GM23338 (cell line): ENCODE results near the gene FGGY. TPM values are rescaled to one million over a fixed set of nuclear protein-coding genes. Genes with fewer than 3 reads are reported as not detected.

ENCODE experiments used
- NANOG ChIP-seq: IDR thresholded peaks from 2 replicates; pipeline ENCODE4 v1.6.1; 2016; ENCODE audit warnings: antibody characterized with exemption, borderline replicate concordance
- POLR2AphosphoS5 ChIP-seq: IDR thresholded peaks from 2 replicates; pipeline ENCODE4 v1.6.1; 2016; ENCODE audit warnings: antibody characterized with exemption, low read depth
- ZNF331 ChIP-seq: fragments of 250-450 bp; sonication (Bioruptor Pico); IDR thresholded peaks from 2 replicates; pipeline ENCODE4 v1.5.0; 2020; ENCODE audit warnings: low read depth, mild to moderate bottlenecking, moderate library complexity
- ZNF462 ChIP-seq: fragments of 250-450 bp; sonication (Bioruptor Pico); IDR thresholded peaks from 2 replicates; pipeline ENCODE4 v1.5.0; 2020; ENCODE audit warnings: mild to moderate bottlenecking, moderate library complexity
- polyA plus RNA-seq: library from polyadenylated mRNA; unstranded; fragments of >200 nt; fragmentation: Nextera tagmentation; extraction: Ambion mirVana; gene quantifications from 2 replicates; pipeline ENCODE4 v1.2.1, GENCODE V29; 2016
- total RNA-seq: library from RNA; depleted of rRNA; stranded (reverse); fragments of >200 nt; shearing (Covaris generic); gene quantifications from 2 replicates; pipeline ENCODE4 v1.2.3, GENCODE V29; 2014
- TF ChIP-seq, protein P1 (sequence below): IDR thresholded peaks from one replicate; pipeline ENCODE4 v1.6.1; 2018; ENCODE audit warnings: antibody characterized with exemption; ENCODE audit not compliant: unreplicated experiment

Gene FGGY
- total and polyA plus RNA-seq, 2 experiments from 2014 or later, result 10.9 to 21.4 TPM

DNA sequence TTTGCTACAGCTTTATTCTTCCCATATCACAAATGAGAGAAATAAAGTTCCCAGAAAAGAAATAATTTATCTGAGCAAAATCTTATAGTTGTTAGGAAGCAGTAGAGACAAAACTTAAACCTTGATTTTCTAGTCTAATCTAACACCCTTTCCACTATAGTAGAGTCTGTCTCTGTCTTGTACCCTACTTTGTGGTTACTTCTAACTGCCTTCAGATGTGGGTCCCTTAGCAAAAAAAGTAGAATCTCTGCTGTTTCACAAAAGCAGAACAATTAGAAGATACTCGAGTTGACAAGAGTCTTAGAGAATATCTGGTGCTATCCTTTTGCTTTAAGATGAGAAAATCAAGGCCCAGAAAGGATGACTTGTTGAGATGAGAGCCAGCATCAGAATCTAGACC is 48.1 kb upstream of the FGGY start (continued):
- no peak for TF ChIP-seq ZNF462
- no peak for TF ChIP-seq ZNF331 (CRISPR knock-in tag)
- TF ChIP-seq POLR2AphosphoS5, result no peak
- TF ChIP-seq, protein P1, sequence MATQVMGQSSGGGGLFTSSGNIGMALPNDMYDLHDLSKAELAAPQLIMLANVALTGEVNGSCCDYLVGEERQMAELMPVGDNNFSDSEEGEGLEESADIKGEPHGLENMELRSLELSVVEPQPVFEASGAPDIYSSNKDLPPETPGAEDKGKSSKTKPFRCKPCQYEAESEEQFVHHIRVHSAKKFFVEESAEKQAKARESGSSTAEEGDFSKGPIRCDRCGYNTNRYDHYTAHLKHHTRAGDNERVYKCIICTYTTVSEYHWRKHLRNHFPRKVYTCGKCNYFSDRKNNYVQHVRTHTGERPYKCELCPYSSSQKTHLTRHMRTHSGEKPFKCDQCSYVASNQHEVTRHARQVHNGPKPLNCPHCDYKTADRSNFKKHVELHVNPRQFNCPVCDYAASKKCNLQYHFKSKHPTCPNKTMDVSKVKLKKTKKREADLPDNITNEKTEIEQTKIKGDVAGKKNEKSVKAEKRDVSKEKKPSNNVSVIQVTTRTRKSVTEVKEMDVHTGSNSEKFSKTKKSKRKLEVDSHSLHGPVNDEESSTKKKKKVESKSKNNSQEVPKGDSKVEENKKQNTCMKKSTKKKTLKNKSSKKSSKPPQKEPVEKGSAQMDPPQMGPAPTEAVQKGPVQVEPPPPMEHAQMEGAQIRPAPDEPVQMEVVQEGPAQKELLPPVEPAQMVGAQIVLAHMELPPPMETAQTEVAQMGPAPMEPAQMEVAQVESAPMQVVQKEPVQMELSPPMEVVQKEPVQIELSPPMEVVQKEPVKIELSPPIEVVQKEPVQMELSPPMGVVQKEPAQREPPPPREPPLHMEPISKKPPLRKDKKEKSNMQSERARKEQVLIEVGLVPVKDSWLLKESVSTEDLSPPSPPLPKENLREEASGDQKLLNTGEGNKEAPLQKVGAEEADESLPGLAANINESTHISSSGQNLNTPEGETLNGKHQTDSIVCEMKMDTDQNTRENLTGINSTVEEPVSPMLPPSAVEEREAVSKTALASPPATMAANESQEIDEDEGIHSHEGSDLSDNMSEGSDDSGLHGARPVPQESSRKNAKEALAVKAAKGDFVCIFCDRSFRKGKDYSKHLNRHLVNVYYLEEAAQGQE, result no peak
- TF ChIP-seq NANOG, result no peak
